ENCODE data around the gene ARHGAP12.

DNA sequence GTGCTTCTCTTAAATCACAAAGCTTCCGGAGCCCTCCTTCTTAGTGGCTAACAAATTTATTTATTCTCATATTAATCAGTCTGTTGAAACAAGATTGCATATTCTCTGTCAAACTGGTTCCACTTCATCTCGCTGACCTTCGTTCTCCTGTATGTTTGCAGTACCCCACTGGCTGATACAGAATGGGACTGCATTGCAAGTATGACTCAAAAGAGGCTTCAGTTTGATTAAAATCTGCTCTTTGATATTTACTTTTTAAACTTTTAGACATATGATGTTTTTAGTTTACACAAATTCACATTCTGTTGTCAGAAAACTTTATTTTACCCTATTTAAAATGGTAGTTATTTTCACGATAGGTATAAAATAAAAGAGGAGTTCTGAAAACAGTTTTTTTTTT lies 14.3 kb upstream of the ARHGAP12 start:
- TF ChIP-seq, protein P1, sequence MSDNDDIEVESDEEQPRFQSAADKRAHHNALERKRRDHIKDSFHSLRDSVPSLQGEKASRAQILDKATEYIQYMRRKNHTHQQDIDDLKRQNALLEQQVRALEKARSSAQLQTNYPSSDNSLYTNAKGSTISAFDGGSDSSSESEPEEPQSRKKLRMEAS (IDR thresholded peaks at IDR 0.05; ENCODE audit: insufficient read depth, insufficient read length): no peak
- TF ChIP-seq, protein P2, sequence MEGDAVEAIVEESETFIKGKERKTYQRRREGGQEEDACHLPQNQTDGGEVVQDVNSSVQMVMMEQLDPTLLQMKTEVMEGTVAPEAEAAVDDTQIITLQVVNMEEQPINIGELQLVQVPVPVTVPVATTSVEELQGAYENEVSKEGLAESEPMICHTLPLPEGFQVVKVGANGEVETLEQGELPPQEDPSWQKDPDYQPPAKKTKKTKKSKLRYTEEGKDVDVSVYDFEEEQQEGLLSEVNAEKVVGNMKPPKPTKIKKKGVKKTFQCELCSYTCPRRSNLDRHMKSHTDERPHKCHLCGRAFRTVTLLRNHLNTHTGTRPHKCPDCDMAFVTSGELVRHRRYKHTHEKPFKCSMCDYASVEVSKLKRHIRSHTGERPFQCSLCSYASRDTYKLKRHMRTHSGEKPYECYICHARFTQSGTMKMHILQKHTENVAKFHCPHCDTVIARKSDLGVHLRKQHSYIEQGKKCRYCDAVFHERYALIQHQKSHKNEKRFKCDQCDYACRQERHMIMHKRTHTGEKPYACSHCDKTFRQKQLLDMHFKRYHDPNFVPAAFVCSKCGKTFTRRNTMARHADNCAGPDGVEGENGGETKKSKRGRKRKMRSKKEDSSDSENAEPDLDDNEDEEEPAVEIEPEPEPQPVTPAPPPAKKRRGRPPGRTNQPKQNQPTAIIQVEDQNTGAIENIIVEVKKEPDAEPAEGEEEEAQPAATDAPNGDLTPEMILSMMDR (IDR thresholded peaks at IDR 0.05; ENCODE audit: extremely low read depth in 1 of 2, insufficient read depth in 1 of 2, low read depth in 1 of 2, low read length in 2 of 2): no peak
- no peak for TF ChIP-seq POLR2A (IDR thresholded peaks at IDR 0.05; ENCODE audit: low read depth, low read length)
- TF ChIP-seq JUN (IDR thresholded peaks at IDR 0.05; ENCODE audit: borderline replicate concordance, insufficient read depth, insufficient read length, low read depth): no peak
- TF ChIP-seq EZH2 (IDR thresholded peaks at IDR 0.05; ENCODE audit: borderline replicate concordance, low read depth, low read length, severe bottlenecking): no peak
- no peak for TF ChIP-seq FOS (IDR thresholded peaks at IDR 0.05; ENCODE audit: borderline replicate concordance, insufficient read depth, low read length)
- TF ChIP-seq POLR2AphosphoS5 (IDR thresholded peaks at IDR 0.05; ENCODE audit: insufficient read depth, low read depth, low read length): no peak
- TF ChIP-seq MYC (IDR thresholded peaks at IDR 0.05; ENCODE audit: low read depth, low read length): no peak
- no peak for TF ChIP-seq GATA2 (IDR thresholded peaks at IDR 0.05; ENCODE audit: insufficient read depth, insufficient read length, low read depth, low read length)

Data from endothelial cell of umbilical vein (primary cell).